ENCODE measurements around the gene MTRFR.
A peak's percentile ranks its signal among the peaks of the same experiment; 100 is the strongest.
"Not testable (repeated sequence)": the region's sequence is repeated elsewhere in the genome, so short reads cannot be mapped to it uniquely, and the experiment has no call there.

Gene MTRFR

DNA sequence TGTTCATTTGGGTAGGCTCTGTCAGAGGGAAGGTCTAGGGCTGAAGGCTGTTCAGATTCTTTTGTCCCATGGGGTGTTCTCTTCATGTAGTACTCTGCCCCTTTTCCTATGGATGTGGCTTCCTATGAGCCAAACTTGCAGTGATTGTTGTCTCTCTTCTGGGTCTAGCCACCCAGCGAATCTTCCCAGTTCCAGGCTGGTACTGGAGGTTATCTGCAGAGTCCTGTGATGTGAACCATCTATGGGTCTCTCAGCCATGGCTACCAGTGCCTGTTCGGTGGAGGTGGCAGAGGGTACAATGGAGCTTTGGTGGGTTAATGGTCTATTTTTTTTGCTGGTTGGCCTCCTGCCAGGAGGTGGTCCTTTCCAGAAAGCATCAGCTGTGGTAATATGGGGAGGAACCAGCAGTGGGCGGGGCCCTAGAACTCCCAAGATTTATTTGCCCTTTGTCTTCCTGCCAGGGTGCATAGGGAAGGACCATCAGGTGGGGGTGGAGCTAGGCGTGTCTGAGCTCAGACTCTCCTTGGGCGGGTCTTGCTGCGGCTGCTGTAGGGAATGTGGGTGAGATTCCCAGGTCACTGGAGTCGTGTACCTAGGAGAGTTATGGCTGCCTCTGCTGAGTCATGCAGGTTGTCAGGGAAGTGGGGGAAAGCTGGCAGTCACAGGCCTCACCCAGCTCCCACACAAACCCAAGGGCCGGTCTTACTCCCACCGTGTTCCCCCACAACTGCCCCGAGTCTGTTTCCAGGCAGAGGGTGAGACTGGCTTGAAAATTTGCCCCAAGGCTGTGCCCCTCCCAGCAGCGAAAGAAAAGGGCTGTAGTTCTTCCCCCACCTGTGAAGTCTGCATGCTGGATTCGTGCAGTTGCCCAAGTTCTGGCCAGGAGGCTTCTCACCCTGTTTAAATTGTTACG lies 17.5 kb downstream of the MTRFR start:
- no peak for DNase-seq

DNA sequence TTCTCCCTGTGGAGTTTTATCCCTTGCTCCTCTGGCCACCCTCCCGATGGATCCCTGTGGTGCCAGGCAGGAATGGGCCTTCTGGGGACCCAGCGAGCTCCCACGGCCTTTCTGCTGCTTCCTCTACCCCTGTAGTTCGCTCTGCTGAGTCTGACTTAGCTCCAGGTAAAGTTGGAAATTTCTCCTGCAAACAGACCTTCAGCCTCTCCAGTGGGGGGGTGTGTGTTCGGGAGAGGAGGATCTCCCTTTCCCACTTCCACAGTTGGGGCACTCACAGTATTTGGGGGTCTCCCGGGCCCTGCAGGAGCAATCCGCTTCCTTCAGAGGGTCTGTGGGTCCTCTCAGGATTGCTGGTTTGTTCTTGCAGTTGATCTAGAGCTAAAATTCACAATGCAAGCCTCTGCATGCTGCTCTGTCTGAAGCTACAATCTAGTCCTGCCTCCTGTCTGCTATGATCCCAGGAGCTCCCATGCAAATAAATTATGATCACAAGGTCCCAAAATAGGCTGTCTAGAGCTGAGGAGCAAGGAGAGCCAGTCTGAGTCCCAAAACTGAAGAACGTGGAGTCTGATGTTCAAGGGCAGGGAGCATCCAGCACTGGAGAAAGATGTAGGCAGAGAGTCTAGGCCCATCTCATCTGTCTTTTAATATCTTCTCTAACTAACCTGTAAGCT lies 18.3 kb downstream of the MTRFR start:
- no peak for DNase-seq

DNA sequence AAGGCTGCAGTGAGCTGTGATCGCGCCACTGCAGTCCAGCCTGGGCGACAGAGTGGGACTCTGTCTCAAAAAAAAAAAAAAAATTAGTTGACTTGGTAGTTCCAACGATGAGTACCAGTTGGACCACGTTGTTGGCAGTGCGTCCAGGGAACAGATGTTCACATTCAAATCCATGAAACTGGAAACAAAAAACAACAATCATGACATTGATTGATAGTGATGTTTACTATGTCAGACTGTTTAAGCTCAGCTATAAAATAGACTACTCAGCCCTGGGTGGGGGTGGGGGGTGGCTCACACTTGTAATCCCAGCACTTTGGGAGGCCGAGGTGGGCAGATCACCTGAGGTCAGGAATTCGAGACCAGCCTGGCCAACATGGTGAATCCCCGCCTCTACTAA lies 19.1 kb downstream of the MTRFR start:
- not testable (repeated sequence) for DNase-seq

DNA sequence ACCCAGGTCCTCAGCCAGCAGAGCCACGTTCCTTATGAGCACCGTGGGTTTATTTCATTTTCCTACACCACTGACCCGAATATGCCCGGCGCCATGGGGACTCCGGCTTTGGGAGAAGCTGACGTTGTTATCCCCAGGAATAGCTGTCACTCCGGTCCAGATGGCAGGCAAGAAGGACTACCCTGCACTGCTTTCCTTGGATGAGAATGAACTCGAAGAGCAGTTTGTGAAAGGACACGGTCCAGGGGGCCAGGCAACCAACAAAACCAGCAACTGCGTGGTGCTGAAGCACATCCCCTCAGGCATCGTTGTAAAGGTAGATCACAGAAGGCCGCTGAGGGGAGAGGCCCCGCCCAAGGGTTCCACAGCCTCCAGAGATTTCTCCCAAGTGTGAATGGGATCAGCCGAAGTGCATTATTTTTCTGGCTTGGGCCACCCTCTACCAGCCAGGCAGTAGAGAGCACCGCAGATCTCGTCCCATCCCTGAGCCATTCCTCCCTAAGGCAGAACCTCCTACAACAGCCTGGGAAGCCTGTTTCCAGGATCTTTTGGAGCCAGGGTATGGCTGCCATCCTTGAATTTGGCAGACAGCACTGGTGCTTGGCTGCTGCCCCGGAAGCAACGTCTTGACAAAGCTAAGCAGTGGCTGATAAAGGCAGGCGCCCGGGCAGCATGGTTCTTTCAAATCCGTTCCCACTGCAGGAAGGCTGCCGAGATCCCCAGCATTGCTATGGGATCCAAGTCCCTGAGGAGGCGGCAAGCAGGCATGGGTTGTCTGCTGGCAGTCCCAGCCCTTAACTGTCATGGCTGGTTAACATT lies 20.6 kb downstream of the MTRFR start:
- no peak for DNase-seq

DNA sequence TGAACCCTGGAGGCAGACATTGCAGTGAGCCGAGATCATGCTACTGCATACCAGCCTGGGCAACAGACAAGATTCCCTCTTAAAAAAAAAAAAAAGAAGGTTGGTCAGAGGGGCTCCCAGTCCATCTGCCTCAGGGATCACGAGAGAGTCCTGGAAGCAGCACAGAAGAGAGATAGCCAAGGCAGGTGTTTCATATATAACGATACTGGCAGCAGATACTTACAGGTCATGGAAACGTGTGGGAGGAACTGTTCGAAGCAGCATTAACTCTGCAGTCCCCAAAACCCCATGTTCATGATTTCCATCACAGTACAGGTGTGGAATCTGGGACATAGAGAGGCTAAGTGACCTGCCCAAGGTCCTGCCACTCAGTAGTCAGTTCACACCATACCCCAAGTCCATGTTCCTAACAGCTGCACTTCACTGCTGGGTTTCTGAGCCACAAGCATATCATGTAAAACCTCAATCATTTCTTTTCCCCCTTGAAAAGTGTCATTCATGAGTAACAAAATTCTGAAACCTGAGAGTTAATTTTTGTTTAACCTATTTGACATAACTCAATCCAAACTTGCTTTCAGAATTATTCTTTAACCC lies 21.7 kb downstream of the MTRFR start:
- DNase-seq = no peak

DNA sequence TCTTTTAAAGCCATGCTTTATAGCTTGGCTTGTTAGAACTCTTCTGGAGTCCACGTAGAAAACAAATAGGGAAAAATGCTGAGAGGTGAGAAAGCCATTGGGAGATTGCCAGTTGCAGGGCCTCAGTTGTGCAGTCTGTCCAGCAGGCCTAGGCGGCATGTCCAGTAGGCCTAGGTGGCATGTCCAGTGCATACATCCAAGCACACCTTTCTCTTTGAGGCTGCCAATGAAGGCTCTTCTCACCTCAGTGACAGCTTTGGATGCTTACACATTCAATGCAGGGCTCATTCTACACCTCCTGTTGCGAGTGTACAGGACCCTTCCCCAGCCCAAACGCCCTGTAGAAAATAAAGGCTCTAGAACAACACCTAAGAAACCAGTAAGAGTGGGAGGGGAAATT lies 25.4 kb downstream of the MTRFR start:
- DNase-seq = no peak

DNA sequence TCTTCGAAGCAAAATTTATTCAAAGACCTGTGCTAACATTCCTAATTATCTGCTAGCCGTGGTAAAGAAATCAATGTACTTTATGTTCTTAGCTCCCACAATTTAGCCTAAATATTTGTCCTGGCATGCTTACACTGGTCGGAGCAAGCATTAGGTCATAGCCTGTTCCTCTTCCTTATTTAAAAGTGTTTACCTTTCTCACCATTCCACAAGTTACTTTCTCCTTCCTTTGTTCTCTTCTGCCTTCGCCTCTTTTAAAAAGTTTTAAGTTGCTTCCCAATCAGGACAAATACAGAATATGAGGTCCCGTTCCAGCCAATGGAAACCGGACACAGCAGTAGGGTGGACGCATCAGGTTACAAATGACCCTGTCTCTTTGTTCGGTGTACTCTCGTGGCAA lies 26.8 kb downstream of the MTRFR start:
- no peak for DNase-seq

DNA sequence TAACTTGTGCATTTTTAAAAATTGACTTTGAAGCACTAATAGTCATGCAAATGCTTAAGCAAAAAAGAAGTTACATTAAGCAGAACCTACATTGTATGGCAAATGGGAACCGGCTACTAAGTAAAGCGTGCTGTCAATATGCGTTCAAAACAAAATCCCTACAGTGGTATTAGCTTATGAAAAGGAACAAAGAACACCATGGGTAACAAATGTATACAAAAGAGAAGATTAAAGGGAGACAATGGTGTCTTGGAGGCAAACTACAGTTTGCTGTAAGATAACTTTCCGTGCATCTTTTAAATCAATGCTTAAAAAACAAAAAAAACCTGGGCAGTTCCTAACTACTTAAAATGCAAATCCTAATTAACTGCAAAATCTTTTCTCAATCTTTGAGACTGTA lies 28.0 kb downstream of the MTRFR start:
- no peak for DNase-seq

DNA sequence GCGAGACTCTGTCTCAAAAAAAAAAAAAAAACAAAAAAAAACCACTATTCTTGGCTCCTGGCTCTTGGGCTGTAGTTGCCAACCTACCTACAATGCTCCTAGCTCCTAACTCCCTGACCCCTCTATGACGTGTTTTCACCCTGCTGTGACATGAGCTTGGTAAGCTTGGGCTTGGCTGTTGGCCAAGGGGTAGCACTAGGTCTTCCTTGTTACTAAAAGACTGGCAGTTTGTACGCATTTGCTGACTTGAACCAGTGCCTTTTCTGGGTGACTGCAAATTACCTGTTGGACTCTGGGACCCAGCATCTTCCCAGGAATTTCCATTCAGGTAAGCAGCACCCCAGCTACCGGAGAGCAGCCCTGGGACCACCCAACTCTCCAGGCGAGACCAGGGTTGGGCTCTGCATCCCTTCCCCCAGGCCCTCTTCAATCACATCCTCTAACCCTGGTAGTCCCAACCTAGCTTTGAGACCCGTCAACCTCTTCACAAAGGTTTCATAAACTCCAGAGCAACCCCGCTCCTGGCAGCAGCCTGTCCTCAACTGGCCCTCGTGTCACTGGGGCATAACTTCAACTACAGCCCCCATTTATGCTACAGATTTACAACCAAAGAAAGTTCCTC lies 30.1 kb downstream of the MTRFR start:
- DNase-seq = no peak

DNA sequence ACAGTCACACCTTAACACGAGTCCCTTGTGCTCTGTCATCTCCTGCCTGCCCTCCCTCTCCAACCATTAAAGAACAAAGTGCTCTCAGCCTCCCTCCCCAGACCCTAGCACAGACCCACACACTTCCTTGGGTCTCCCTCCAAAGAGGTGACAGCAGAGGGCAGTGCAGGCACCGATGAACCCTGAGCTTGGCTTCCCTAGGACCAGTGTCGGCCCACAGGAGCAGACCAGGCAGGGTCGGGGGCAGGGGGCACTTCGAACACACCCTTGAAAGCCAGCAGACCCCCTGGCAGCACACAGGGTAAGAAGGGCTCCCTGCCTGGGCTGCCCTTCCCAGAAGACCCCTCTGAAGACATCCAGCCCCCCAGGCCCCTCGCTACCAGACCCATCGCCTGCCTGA lies 31.4 kb downstream of the MTRFR start:
- no peak for DNase-seq

DNA sequence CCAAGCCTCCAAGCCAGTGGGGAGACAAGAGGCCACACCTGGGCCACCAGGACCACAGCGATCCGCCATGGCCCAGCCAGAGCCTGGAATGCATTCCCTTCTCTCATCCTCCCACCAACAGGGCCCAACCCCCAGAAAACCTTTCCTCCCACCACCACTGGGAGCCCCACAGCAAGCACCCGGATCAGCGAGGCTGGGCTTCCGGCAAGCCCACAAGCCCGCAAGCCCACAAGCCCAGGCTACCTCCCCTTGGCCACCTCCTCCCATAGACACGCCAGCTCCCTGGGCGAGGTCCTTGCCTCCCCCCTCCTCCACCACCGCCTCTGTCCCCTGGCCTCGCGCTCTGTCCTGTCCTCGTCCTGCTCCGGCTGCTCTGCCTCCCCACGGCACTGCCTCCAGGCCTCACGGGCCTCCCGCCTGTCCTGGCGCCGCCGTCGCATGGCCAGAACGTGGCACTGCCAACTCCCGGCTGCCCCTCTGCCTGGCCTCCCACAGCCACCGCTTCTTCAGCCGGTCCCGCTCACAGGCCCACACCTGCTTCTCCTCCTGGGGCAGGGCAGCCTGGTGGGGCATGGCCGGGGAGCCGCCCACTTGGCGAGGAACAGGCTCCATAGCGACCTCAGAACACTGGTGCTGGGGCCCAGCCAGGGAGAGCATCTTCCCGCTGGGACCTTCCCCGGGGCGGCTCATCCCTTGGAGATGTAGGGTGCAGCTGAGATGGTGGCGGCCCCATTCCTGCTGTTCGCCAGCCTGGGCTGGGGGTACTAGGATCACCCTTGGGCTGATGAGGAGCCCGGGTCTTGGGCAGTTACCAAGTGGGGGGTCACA lies 32.8 kb downstream of the MTRFR start:
- no peak for DNase-seq

DNA sequence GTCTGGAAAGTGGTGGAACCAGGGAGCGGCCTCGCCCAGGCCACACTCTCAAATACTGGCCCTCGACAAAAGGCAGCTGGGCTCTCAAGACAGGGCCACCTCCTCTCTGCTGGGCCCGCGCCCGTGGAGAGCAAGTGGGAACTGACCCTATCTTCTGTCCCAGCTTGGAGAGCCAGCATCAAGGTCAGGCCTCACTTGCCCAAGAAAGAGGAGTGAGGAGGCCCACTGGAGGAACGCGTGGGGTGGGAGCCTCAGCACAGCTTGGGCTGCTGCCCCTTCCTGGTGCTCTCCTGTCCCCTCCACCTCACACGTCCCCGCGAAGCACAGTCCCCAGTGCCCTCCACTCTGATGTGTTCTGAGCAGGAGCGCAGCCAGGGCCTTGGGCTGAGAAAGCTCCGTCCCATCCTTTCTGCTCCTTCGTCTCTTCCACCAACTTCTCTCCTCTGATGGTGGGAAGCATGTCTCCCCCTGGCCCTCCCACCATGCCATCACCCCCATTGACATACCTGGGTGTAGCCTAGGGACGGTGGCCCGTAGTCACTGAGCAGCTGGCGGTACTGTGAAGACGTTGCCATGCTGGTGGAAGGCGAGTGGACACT lies 33.5 kb downstream of the MTRFR start:
- DNase-seq = no peak

DNA sequence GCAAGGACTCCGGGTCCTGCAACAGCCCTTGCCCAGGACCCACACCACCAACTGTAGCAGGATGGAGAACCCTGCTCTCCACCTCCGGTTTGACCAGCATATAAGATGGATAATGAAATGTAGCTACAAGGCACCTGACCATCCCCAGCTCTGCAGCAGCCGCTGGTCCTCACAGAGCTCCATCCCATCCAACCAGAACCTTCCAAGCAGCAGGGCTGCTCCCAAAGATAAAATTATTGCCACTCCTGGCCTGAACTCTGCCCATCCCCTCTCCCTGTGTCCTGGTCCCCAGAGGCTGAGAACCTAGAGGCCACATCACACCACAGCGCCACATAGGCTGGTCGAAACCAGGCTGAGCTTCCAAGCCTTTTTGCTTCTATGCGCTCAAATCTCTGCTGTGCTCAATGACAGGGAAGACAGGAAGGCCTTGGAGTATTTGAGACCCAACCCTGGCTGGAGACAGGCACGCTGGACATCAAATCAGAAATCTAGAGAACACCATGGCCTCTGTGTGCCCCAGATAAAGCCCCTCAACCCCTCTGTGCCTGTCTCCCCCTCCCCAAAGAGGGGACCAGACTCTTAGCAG lies 34.2 kb downstream of the MTRFR start:
- DNase-seq = no peak

DNA sequence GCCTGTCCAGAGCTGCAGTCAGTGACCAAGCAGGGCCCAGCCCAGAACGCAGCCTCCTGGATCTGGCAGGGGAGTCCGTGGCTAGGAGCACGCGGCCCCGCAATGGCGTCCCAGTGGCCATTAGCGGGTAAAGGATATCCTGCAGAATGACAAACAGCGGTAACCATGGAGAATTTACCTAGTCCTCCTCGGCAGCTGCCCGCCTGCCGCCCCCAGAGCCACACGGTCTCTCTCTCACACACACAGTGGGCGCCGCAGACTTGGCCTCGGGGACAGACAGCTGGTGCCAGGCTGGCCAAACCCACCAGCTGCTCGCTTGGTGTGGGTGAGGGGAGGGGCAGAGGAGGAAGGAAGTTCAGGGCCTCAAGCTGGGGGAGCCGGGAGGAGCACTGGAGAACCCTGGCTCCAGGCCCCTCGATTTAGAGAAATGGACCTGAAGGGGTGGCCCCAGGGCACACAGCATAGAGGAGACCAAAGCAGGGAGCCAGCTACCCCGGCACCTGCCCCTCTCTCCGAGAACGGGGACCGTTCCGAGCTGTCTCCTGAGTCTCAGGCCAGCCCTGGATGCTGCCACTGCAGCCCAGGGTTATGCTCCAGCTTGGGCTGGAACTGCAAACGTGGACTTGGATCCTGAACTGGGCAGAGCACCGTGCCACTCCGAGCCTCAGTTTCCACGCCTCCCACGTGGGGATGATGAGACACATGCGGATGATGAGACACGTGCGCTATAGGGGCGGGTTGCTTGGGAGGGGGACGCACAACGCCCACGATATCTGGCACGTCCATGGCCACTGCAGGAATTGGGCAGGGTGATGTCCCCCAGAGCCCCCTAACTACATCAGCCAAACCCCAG lies 35.0 kb downstream of the MTRFR start:
- no peak for DNase-seq

DNA sequence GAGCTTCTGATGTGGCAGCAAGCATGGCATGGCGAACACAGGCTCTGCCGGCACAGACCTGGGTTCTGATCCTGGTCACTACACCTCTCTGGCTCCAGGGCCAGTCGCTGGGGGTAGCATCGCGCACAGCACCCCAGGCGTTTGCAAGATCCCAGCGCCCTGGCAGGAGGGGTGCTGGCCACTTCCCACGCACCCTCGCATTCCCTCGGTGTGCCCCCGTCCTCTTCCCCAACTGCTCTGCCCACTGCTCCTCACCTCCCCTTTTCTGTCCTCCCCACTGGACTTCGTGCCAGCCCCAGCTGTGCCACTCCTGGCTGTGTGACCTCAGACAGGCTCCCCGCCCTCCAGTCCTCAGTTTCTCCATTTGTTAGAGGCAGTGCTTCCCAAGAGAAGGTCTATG lies 35.6 kb downstream of the MTRFR start:
- no peak for DNase-seq

DNA sequence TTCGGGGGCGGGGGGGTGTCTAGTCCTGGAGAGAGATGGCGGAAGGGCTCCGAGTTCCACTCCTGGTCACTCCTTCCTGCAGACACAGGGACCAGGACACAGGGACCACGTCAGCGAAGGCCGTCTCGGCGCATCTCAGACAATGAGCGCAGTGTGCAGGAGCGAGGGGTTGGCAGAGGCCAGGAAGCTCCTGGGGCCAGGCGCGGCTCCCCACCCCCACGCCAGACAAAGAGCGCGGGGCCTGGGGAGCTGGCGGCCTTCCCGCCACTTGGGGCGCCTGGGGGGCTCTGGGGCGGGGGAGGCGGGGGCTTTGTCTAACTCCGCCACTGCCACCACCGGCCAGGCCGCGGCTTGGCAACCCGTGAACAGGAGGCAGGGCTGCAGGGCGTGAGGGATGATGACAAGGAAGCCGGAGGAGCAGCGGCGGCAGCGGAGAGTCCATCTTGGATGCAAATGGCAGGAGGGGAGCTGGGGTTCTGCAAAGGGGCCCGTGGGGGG lies 36.2 kb downstream of the MTRFR start:
- DNase-seq = peak; percentile 18 to 49

DNA sequence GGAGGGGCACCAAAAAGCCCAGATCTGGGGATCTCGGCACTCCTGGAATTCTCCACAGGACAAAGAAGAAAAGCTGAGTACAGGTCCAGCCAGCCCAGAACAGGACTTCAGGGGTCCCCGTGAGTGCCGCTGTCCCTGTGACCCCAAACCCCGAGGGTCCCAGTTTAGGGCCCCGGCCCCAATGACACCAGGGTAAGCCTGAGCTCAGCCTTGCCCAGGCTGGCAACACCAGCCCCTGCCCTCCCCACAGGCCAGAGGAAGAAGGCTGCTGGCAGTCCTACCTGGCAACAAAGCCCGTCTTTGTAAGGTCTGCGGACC lies 36.6 kb downstream of the MTRFR start:
- DNase-seq = no peak

DNA sequence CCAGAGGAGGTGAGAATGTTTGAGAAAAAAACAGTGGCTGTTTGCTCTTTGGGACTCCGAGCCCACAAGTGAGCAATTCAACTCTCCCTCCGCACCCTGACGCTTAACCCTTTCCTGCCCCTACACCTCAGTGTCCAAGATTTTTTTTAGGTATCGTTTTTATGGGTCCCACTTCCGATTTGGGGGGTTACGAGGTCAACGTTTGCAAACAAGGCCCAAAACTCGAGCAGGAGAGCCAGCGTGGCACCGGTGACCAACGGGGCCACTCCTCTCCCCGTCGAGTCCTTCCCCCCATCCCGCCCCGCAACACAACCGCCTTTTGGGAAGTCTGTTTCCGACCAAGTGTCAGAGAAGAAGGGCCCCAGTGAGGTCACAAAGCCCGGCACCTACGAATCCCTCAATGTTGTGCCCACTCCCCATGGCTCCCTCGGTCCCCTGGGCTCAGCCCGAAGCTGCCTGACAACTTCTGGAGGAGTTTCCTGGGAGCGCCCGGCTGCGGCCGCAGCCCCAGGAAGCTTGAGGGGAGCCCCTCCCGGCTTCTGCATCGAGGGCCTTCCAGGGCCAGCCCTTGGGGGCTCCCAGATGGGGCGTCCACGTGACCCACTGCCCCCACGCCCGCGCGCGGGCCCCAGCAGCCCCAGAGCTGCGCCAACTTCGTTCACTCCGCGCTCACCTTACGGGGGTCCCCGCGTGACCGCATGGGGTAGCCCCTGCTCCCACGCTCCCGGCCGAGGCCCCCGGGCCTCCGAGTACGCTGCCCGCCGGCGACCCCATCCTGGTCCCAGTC lies 37.2 kb downstream of the MTRFR start:
- no peak for DNase-seq

Data from CD4-positive, alpha-beta T cell treated with Interleukin-1 beta for 1 hour (primary cell).